SK-N-SH treated with all-trans-retinoic acid at 6 μM for 48 hours (cell line): ENCODE data around the gene KASH5.

Experiments
- ARNTL ChIP-seq: fragments of 450-650 bp; formaldehyde crosslinking; IDR thresholded peaks from 2 replicates; pipeline ENCODE4 v1.5.0; 2020; ENCODE audit warnings: low read depth, mild to moderate bottlenecking, moderate library complexity, borderline replicate concordance
- CSRNP3 ChIP-seq: fragments of 250-450 bp; sonication (Bioruptor Pico); IDR thresholded peaks from 2 replicates; pipeline ENCODE4 v1.5.1; 2021; ENCODE audit warnings: mild to moderate bottlenecking, moderate library complexity
- GLIS3 ChIP-seq: fragments of 250-450 bp; sonication (Bioruptor Pico); IDR thresholded peaks from 2 replicates; pipeline ENCODE4 v1.5.0; 2020; ENCODE audit warnings: mild to moderate bottlenecking, moderate library complexity
- ISL1 ChIP-seq: fragments of 250-450 bp; sonication (Bioruptor Pico); IDR thresholded peaks from 2 replicates; pipeline ENCODE4 v2.1.2; 2022; ENCODE audit warnings: mild to moderate bottlenecking, moderate library complexity
- PATZ1 ChIP-seq: fragments of 250-450 bp; sonication (Bioruptor Pico); IDR thresholded peaks from 2 replicates; pipeline ENCODE4 v1.8.0; 2020; ENCODE audit warnings: mild to moderate bottlenecking, moderate library complexity, borderline replicate concordance
- TOX ChIP-seq: fragments of 250-450 bp; sonication (Bioruptor Pico); IDR thresholded peaks from 2 replicates; pipeline ENCODE4 v1.8.0; 2021; ENCODE audit warnings: mild to moderate bottlenecking, moderate library complexity, borderline replicate concordance

GRCh38 chr19:49362048-49362928, 25.8 kb upstream of the KASH5 start, which contains the start of gene TEAD2:
- TF ChIP-seq TOX (CRISPR knock-in tag) (no peak), CSRNP3 (CRISPR knock-in tag) (no peak), ARNTL (CRISPR knock-in tag) (no peak), GLIS3 (CRISPR knock-in tag) (no peak), PATZ1 (CRISPR knock-in tag) (no peak), ISL1 (CRISPR knock-in tag) (no peak)
